PC-9 (cell line): Measurements from ENCODE around the gene CCDC117. TPM values are rescaled to one million over a fixed set of nuclear protein-coding genes. Genes with fewer than 3 reads are reported as not detected.

ENCODE experiments used
- BruUV-seq: library from RNA; stranded (reverse); fragments of 400-500 nt; replicated peaks from 2 replicates; lab custom pipeline; 2021; lab: Mats Ljungman, UMichigan
- CTCF ChIA-PET: fragments of 300-600 bp; sonication (Branson Sonifier 250); formaldehyde crosslinking; loops from one replicate; lab custom pipeline; 2022; ENCODE audit warnings: antibody characterized with exemption; lab: Charles Lee
- POLR2A ChIA-PET: fragments of 300-600 bp; sonication (Branson Sonifier 250); formaldehyde crosslinking; loops from one replicate; lab custom pipeline; 2022; ENCODE audit warnings: antibody characterized with exemption; ENCODE audit not compliant: unreplicated experiment; lab: Charles Lee
- DNase-seq, 2 experiments: peaks; one replicate each; pipeline versions ENCODE4 v3.0.0 to v3.0.0-alpha.2; 2015 to 2022; ENCODE audit warnings: mixed read lengths in 1 of 2
- H2AFZ ChIP-seq: fragments of 200-600 bp; sonication (generic); 2 replicates; pipeline ENCODE4 v1.8.1; 2017; ENCODE audit warnings: antibody characterized with exemption
- H3F3A ChIP-seq: fragments of 200-600 bp; sonication (generic); 2 replicates; pipeline ENCODE4 v1.8.1; 2017; ENCODE audit warnings: antibody characterized with exemption, mild to moderate bottlenecking, low read depth; ENCODE audit not compliant: insufficient read depth
- H3K27ac ChIP-seq: fragments of 200-600 bp; sonication (generic); 2 replicates; pipeline ENCODE4 v1.6.1; 2016; ENCODE audit warnings: mixed run types
- H3K27me3 ChIP-seq: fragments of 200-600 bp; sonication (generic); 2 replicates; pipeline ENCODE4 v1.6.1; 2016; ENCODE audit warnings: low read depth, mixed run types; ENCODE audit not compliant: insufficient read depth
- H3K36me3 ChIP-seq: fragments of 200-600 bp; sonication (generic); 2 replicates; pipeline ENCODE4 v1.6.1; 2016; ENCODE audit warnings: low read depth, mixed run types
- H3K4me1 ChIP-seq: fragments of 200-600 bp; sonication (generic); replicated peaks from 2 replicates; pipeline ENCODE4 v1.6.1; 2016; ENCODE audit warnings: mixed run types; ENCODE audit not compliant: insufficient read depth
- H3K4me2 ChIP-seq: fragments of 200-600 bp; sonication (generic); 2 replicates; pipeline ENCODE4 v1.6.1; 2017; ENCODE audit warnings: mixed run types
- H3K4me3 ChIP-seq: fragments of 200-600 bp; sonication (generic); 2 replicates; pipeline ENCODE4 v1.6.1; 2016; ENCODE audit warnings: mixed run types
- H3K79me2 ChIP-seq: fragments of 200-600 bp; sonication (generic); 2 replicates; pipeline ENCODE4 v1.6.1; 2017; ENCODE audit warnings: low read depth, mixed run types
- H3K9me2 ChIP-seq: fragments of 200-600 bp; sonication (generic); 2 replicates; pipeline ENCODE4 v1.8.1; 2017; ENCODE audit warnings: mild to moderate bottlenecking; ENCODE audit not compliant: insufficient read depth
- H3K9me3 ChIP-seq: fragments of 200-600 bp; sonication (generic); 2 replicates; pipeline ENCODE4 v1.8.1; 2016; ENCODE audit warnings: low read depth; ENCODE audit not compliant: insufficient read depth
- H4K20me1 ChIP-seq: fragments of 200-600 bp; sonication (generic); 2 replicates; pipeline ENCODE4 v1.8.1; 2017; ENCODE audit not compliant: insufficient read depth
- EZH2 ChIP-seq: fragments of 200-600 bp; sonication (generic); IDR thresholded peaks from 2 replicates; pipeline ENCODE4 v1.8.0; 2017; ENCODE audit warnings: antibody characterized with exemption, low read depth
- intact Hi-C: fragments of 100-400 bp; cut with micrococcal nuclease; formaldehyde crosslinking; loops from one replicate; pipeline ENCODE4 v1.10.0; 2022; ENCODE audit not compliant: unreplicated experiment
- total RNA-seq: library from RNA; stranded (reverse); gene quantifications from 2 replicates; pipeline ENCODE4 v1.2.3, GENCODE V29; 2021
- TF ChIP-seq, protein P1 (sequence below): fragments of 200-600 bp; sonication (generic); conservative IDR thresholded peaks from 2 replicates; pipeline ENCODE4 v1.6.1; 2017; ENCODE audit warnings: mixed run types, antibody characterized with exemption, mild to moderate bottlenecking, moderate library complexity

The CCDC117 gene
- total RNA-seq, 1 experiment from 2014 or later: 11.4 TPM

GRCh38 chr22:28728621-28729313, 43.7 kb upstream of the CCDC117 start:
- H3K4me2 ChIP-seq: no peak overlapping the region
- CTCF ChIA-PET: no interaction called here

DNA sequence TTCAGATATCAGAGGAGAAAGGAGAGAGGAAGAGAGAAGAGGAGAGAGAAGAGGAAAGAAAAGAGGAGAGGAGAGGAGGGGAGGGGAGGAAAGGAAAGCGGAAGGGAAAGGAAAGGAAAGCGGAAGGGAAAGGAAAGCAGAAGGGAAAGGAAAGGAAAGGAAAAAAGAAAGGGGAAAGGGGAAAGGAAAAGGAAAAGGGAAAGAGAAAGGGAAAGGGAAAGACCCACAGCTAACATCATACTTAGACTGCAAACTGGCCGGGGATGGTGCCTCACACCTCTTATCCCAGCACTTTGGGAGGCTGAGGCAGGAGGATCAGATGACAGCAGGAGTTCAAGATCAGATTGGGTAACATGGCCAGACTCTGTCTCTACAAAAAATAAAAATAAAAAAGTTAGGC, 42.3 kb upstream of the CCDC117 start:
- no peak overlapping the region for H2AFZ ChIP-seq
- no peaks in the 10 kb centered on the region for H3K4me1 ChIP-seq
- H3K27ac ChIP-seq: no peak overlapping the region
- ChIA-PET POLR2A (no interaction called here), CTCF (no interaction called here)
- no peaks in the 10 kb centered on the region for H3K27me3 ChIP-seq
- intact Hi-C loops: no loop called here
- H3K36me3 ChIP-seq: 0 out of 2 replicates have a peak, but pooled peaks cover 5% of the 10 kb centered on the region
- H3K9me2 ChIP-seq: no peaks in the 10 kb centered on the region
- no TSS peak for BruUV-seq
- no peaks in the 10 kb centered on the region for H3K79me2 ChIP-seq
- no peak for DNase-seq
- H3K4me2 ChIP-seq: no peak overlapping the region
- H3K9me3 ChIP-seq: no peaks in the 10 kb centered on the region
- no peak overlapping the region for H3K4me3 ChIP-seq
- H4K20me1 ChIP-seq: no peaks in the 10 kb centered on the region
- TF ChIP-seq, protein P1, sequence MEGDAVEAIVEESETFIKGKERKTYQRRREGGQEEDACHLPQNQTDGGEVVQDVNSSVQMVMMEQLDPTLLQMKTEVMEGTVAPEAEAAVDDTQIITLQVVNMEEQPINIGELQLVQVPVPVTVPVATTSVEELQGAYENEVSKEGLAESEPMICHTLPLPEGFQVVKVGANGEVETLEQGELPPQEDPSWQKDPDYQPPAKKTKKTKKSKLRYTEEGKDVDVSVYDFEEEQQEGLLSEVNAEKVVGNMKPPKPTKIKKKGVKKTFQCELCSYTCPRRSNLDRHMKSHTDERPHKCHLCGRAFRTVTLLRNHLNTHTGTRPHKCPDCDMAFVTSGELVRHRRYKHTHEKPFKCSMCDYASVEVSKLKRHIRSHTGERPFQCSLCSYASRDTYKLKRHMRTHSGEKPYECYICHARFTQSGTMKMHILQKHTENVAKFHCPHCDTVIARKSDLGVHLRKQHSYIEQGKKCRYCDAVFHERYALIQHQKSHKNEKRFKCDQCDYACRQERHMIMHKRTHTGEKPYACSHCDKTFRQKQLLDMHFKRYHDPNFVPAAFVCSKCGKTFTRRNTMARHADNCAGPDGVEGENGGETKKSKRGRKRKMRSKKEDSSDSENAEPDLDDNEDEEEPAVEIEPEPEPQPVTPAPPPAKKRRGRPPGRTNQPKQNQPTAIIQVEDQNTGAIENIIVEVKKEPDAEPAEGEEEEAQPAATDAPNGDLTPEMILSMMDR: no peak
- no peak for TF ChIP-seq EZH2
- H3F3A ChIP-seq: 0 out of 2 replicates have a peak, but pooled peaks cover 3% of the 10 kb centered on the region

More at GRCh38 chr22:28728621-28729313, 43.7 kb upstream of the CCDC117 start:
- POLR2A ChIA-PET: no interaction called here
- Histone ChIP-seq H3K4me1 (no peaks in the 10 kb centered on the region), H3K9me3 (no peaks in the 10 kb centered on the region), H3F3A (0 out of 2 replicates have a peak, but pooled peaks cover 3% of the 10 kb centered on the region), H3K9me2 (no peaks in the 10 kb centered on the region), H2AFZ (no peak overlapping the region), H3K79me2 (no peaks in the 10 kb centered on the region), H3K36me3 (0 out of 2 replicates have a peak, but pooled peaks cover under 1% of the 10 kb centered on the region), H3K27me3 (no peaks in the 10 kb centered on the region), H4K20me1 (no peaks in the 10 kb centered on the region), H3K4me3 (no peak overlapping the region), H3K27ac (no peak overlapping the region)
- no peak for DNase-seq
- intact Hi-C loops: no loop called here
- no TSS peak for BruUV-seq
- no peak for TF ChIP-seq EZH2
- TF ChIP-seq, protein P1: no peak

GRCh38 chr22:28734393-28734792, 38.1 kb upstream of the CCDC117 start:
- no peaks in the 10 kb centered on the region for H3K4me1 ChIP-seq
- no peak overlapping the region for H3K27ac ChIP-seq
- H2AFZ ChIP-seq: no peak overlapping the region
- H3K9me2 ChIP-seq: no peaks in the 10 kb centered on the region
- TF ChIP-seq, protein P1: no peak
- no peak for TF ChIP-seq EZH2
- POLR2A ChIA-PET: no interaction called here
- H3K4me3 ChIP-seq: no peak overlapping the region
- 0 out of 2 replicates have a peak, but pooled peaks cover 5% of the 10 kb centered on the region for H3K36me3 ChIP-seq
- H3F3A ChIP-seq: 0 out of 2 replicates have a peak, but pooled peaks cover 3% of the 10 kb centered on the region
- intact Hi-C loops: no loop called here
- H3K9me3 ChIP-seq: no peaks in the 10 kb centered on the region
- H4K20me1 ChIP-seq: no peaks in the 10 kb centered on the region
- CTCF ChIA-PET: no interaction called here
- no peaks in the 10 kb centered on the region for H3K27me3 ChIP-seq
- peaks cover 28% of the 10 kb centered on the region; the same call in 1 of the 2 replicates for H3K79me2 ChIP-seq
- no peak for DNase-seq
- H3K4me2 ChIP-seq: no peak overlapping the region
- BruUV-seq: no TSS peak
